ENCODE data around the gene E2F3. TPM values are rescaled to one million over a fixed set of nuclear protein-coding genes. Genes with fewer than 3 reads are reported as not detected.

Gene E2F3
- total and polyA plus RNA-seq, 4 donors = 4.1 to 13.3 (median 7.7) TPM

DNA sequence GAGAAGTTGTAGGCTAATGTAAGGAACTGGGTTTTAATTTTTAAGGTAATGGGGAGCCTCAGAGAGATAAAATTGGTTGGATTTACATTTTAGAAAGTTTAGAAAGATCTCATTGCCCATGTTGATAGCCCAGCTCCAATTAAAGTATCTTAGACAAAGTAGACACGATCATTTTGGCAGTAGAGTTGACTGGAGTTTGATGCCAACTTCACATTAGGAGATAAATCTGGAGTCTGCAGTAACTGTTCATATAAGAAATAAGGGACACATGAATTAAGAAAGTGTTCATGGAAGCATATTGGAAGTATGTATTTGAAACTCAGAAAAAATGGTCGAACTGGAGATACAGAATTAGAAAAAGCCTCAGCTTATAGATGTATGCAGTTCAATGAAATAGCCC, 12.6 kb upstream of the E2F3 start:
- Histone ChIP-seq H3K4me1 (ENCODE audit: control insufficient read depth in 5 of 5, insufficient read depth in 5 of 5, low read length in 5 of 5) (no peaks in the 10 kb centered on the region), H3K27me3 (ENCODE audit: control insufficient read depth in 3 of 3, insufficient read depth in 3 of 3, low read length in 2 of 3) (no peaks in the 10 kb centered on the region), H3K9ac (ENCODE audit: insufficient read depth in 1 of 2, low read length in 2 of 2) (no peak overlapping the region), H3K9me3 (ENCODE audit: control insufficient read depth in 4 of 4, insufficient read depth in 3 of 4, low read length in 3 of 4) (no peaks in the 10 kb centered on the region), H3K4me3 (no peak overlapping the region), H3K27ac (ENCODE audit: low read depth in 1 of 2, low read length in 1 of 2) (no peak overlapping the region), H3K36me3 (ENCODE audit: control insufficient read depth in 4 of 4, insufficient read depth in 4 of 4, low read length in 4 of 4) (no peaks in the 10 kb centered on the region)
- DNase-seq = no peak
- TF ChIP-seq CTCF (IDR thresholded peaks at IDR 0.05; ENCODE audit: control extremely low read depth, extremely low read depth) = no peak
- WGBS, 2 donors = 88 to 90% methylated on average over 2 of the region's 2 CpGs
- ATAC-seq (ENCODE audit: insufficient read depth, low FRiP score) = no peak

DNA sequence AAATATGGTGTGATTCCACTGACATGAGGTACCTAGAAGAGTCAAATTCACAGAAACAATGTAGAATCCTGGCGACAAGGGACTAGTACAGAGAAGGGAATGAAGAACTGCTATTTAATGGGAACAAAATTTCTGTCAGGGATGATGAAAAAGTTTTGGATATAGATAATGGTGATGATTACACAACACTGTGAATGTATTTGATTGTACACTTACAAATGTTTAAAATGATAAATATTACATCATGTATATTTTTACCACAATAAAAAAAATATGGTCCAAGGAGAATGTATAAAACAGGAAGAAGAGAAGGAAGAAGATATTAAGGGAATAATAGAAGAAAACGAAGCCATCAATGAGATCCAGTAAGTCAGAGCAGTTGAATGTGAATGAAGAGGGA, 8.4 kb upstream of the E2F3 start:
- Histone ChIP-seq H3K4me1 (ENCODE audit: control insufficient read depth in 5 of 5, insufficient read depth in 5 of 5, low read length in 5 of 5) (no peaks in the 10 kb centered on the region), H3K9ac (ENCODE audit: insufficient read depth in 1 of 2, low read length in 2 of 2) (no peak overlapping the region), H3K36me3 (ENCODE audit: control insufficient read depth in 4 of 4, insufficient read depth in 4 of 4, low read length in 4 of 4) (no peaks in the 10 kb centered on the region), H3K9me3 (ENCODE audit: control insufficient read depth in 4 of 4, insufficient read depth in 3 of 4, low read length in 3 of 4) (no peaks in the 10 kb centered on the region), H3K4me3 (no peak overlapping the region), H3K27ac (ENCODE audit: low read depth in 1 of 2, low read length in 1 of 2) (no peak overlapping the region), H3K27me3 (ENCODE audit: control insufficient read depth in 3 of 3, insufficient read depth in 3 of 3, low read length in 2 of 3) (no peaks in the 10 kb centered on the region)
- ATAC-seq (ENCODE audit: insufficient read depth, low FRiP score) (no peak), DNase-seq (no peak)
- 75 to 82% methylated on average over 2 of the region's 2 CpGs for WGBS, 2 donors
- TF ChIP-seq CTCF (IDR thresholded peaks at IDR 0.05; ENCODE audit: control extremely low read depth, extremely low read depth) = no peak

- Histone ChIP-seq H3K27me3 (ENCODE audit: control insufficient read depth in 3 of 3, insufficient read depth in 3 of 3, low read length in 2 of 3) (peaks cover 0 to 2% (median 0%) of the 10 kb centered on the region in 3 donors), H3K36me3 (ENCODE audit: control insufficient read depth in 4 of 4, insufficient read depth in 4 of 4, low read length in 4 of 4) (no peaks in the 10 kb centered on the region), H3K4me1 (ENCODE audit: control insufficient read depth in 5 of 5, insufficient read depth in 5 of 5, low read length in 5 of 5) (peaks cover 0 to 10% (median 0%) of the 10 kb centered on the region in 5 donors), H3K4me3 (no peak overlapping the region), H3K27ac (ENCODE audit: low read depth in 1 of 2, low read length in 1 of 2) (no peak overlapping the region), H3K9ac (ENCODE audit: insufficient read depth in 1 of 2, low read length in 2 of 2) (no peak overlapping the region), H3K9me3 (ENCODE audit: control insufficient read depth in 4 of 4, insufficient read depth in 3 of 4, low read length in 3 of 4) (no peaks in the 10 kb centered on the region)
- DNase-seq = no peak
- no peak for TF ChIP-seq CTCF (IDR thresholded peaks at IDR 0.05; ENCODE audit: control extremely low read depth, extremely low read depth)
- ATAC-seq (ENCODE audit: insufficient read depth, low FRiP score) = no peak
- WGBS, 2 donors = 84 to 93% methylated on average over 2 of the region's 2 CpGs
Observed at GRCh38 chr6:20399518-20399917, 2.2 kb upstream of the E2F3 start.
